Tibial artery (tissue), 4 donors: ENCODE measurements around the gene FUBP3.

Source experiments
- DNase-seq, 2 donors: peaks; one replicate each; pipeline ENCODE4 v3.0.0-alpha.2; 2019
- H3K27ac ChIP-seq, 2 donors: fragments of 200-600 bp; sonication (generic) in 1 of 2; 1 replicate in 1 of 2; 2 replicates in 1 of 2; pipeline ENCODE4 v1.5.1; 2018 to 2019; ENCODE audit warnings: mild to moderate bottlenecking in 1 of 2
- H3K27me3 ChIP-seq, 2 donors: fragments of 200-600 bp; sonication (generic) in 1 of 2; one replicate each; pipeline versions ENCODE4 v1.5.1 to v1.6.0; 2016 to 2019
- H3K36me3 ChIP-seq, 3 donors: fragments of 200-600 bp; sonication (generic) in 2 of 3; one replicate each; pipeline ENCODE4 v1.5.1; 2016 to 2019; ENCODE audit warnings: mild to moderate bottlenecking in 2 of 3
- H3K4me1 ChIP-seq, 4 donors: fragments of 200-600 bp; sonication (generic) in 2 of 4; 1 replicate in 3 of 4; 2 replicates in 1 of 4; pipeline ENCODE4 v1.5.1; 2016 to 2019
- H3K4me3 ChIP-seq, 2 donors: fragments of 200-600 bp; sonication (generic) in 1 of 2; 1 replicate in 1 of 2; 2 replicates in 1 of 2; pipeline ENCODE4 v1.5.1; 2018 to 2019; ENCODE audit warnings: mild to moderate bottlenecking in 2 of 2
- H3K9me3 ChIP-seq, 3 donors: fragments of 200-600 bp; sonication (generic) in 1 of 3; one replicate each; pipeline ENCODE4 v1.5.1; 2016 to 2019
- CTCF ChIP-seq, 2 experiments: fragments of 200-600 bp in 1 of 2; fragments of 450-650 bp in 1 of 2; IDR thresholded peaks; one replicate each; pipeline ENCODE4 v1.5.1; 2017 to 2019; ENCODE audit warnings: antibody characterized with exemption in 2 of 2, mild to moderate bottlenecking in 1 of 2, moderate library complexity in 1 of 2
- intact Hi-C: fragments of 100-400 bp; cut with DNase I; formaldehyde crosslinking; loops from one replicate; pipeline ENCODE4 v1.15.0; 2023; ENCODE audit warnings: low total_unique reads

Gene FUBP3

GRCh38 chr9:130658893-130659698, 79.7 kb downstream of the FUBP3 start:
- peaks cover 8 to 96% of the 10 kb centered on the region in 2 donors for H3K27me3 ChIP-seq
- no peak overlapping the region for H3K27ac ChIP-seq
- peaks cover 0 to 52% (median 46%) of the 10 kb centered on the region in 4 donors for H3K4me1 ChIP-seq
- no peaks in the 10 kb centered on the region for H3K9me3 ChIP-seq
- no peak for TF ChIP-seq CTCF (IDR thresholded peaks at IDR 0.05)
- DNase-seq = no peak
- intact Hi-C loops = no loop called here
- no peaks in the 10 kb centered on the region for H3K36me3 ChIP-seq
- no peak overlapping the region for H3K4me3 ChIP-seq

- peaks cover 0 to 58% (median 53%) of the 10 kb centered on the region in 4 donors for H3K4me1 ChIP-seq
- no peak overlapping the region for H3K27ac ChIP-seq
- peak overlapping the region in 1 of 2 donors; percentile 48 for H3K4me3 ChIP-seq
- H3K9me3 ChIP-seq = no peaks in the 10 kb centered on the region
- H3K27me3 ChIP-seq = peaks cover 12 to 100% of the 10 kb centered on the region in 2 donors
- intact Hi-C loops = no loop called here
- no peak for TF ChIP-seq CTCF (IDR thresholded peaks at IDR 0.05)
- DNase-seq = no peak
- no peaks in the 10 kb centered on the region for H3K36me3 ChIP-seq
Measured at GRCh38 chr9:130659699-130660248, 80.4 kb downstream of the FUBP3 start.

GRCh38 chr9:130660326-130660682, 80.9 kb downstream of the FUBP3 start:
- Histone ChIP-seq H3K27me3 (peaks cover 13 to 100% of the 10 kb centered on the region in 2 donors), H3K36me3 (no peaks in the 10 kb centered on the region), H3K9me3 (no peaks in the 10 kb centered on the region), H3K4me3 (peak overlapping the region; percentile 21 to 48), H3K4me1 (peaks cover 0 to 64% (median 58%) of the 10 kb centered on the region in 4 donors), H3K27ac (no peak overlapping the region)
- DNase-seq = no peak
- TF ChIP-seq CTCF (IDR thresholded peaks at IDR 0.05) = no peak
- intact Hi-C loops = no loop called here

GRCh38 chr9:130660683-130661450, 81.5 kb downstream of the FUBP3 start:
- peaks cover 0 to 69% (median 64%) of the 10 kb centered on the region in 4 donors for H3K4me1 ChIP-seq
- no peak for TF ChIP-seq CTCF (IDR thresholded peaks at IDR 0.05)
- H3K27me3 ChIP-seq = peaks cover 16 to 100% of the 10 kb centered on the region in 2 donors
- H3K4me3 ChIP-seq = peak overlapping the region; percentile 21 to 48
- DNase-seq = no peak
- no peaks in the 10 kb centered on the region for H3K9me3 ChIP-seq
- intact Hi-C loops = no loop called here
- H3K36me3 ChIP-seq = no peaks in the 10 kb centered on the region
- no peak overlapping the region for H3K27ac ChIP-seq

GRCh38 chr9:130661451-130662098, 82.2 kb downstream of the FUBP3 start:
- Histone ChIP-seq H3K4me3 (peak overlapping the region; percentile 21 to 48), H3K27me3 (peaks cover 17 to 100% of the 10 kb centered on the region in 2 donors), H3K27ac (no peak overlapping the region), H3K4me1 (peaks cover 0 to 76% (median 71%) of the 10 kb centered on the region in 4 donors), H3K9me3 (no peaks in the 10 kb centered on the region), H3K36me3 (no peaks in the 10 kb centered on the region)
- TF ChIP-seq CTCF (IDR thresholded peaks at IDR 0.05) = no peak
- DNase-seq = no peak
- intact Hi-C loops = no loop called here
